GM13976 (cell line): ENCODE data around the gene RBM33.

Source experiments
- DNase-seq: peaks from one replicate; pipeline ENCODE4 v3.0.0; 2012; ENCODE audit warnings: low spot score
- in situ Hi-C: fragments of 300-500 bp; cut with MboI; formaldehyde crosslinking; loops from one replicate; pipeline ENCODE4 v1.12.0; 2022; ENCODE audit warnings: low sequenced_read_pairs, mixed read lengths, inconsistent platforms; ENCODE audit not compliant: unreplicated experiment
- TF ChIP-seq, protein P1 (sequence below): IDR thresholded peaks from 2 replicates; pipeline ENCODE4 v1.5.1; 2012; ENCODE audit warnings: borderline replicate concordance, mild to moderate bottlenecking; ENCODE audit not compliant: insufficient read depth; ENCODE audit errors: extremely low read depth, missing control alignments, control extremely low read depth

The RBM33 gene

DNA sequence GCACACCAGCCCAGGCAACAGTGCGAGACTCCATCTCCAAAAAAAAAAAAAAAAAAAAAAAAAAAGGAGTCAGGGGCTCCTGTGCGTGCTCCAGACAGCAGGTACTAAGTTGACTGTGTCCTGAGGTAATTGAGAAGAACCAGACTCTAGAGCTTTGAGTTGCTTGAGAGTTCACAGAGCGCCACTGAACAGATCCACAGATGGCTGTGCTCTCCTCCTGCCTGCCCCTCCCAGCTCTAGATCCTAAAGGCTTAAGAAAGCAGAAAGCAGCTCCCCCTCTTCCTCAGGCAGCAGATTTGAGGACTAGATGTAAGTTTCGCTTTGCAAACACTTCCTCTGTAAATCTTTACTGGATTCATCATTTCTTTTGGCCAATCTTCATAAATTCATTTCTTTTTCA lies 129.1 kb downstream of the RBM33 start:
- in situ Hi-C loops, result no loop called here
- TF ChIP-seq, protein P1, sequence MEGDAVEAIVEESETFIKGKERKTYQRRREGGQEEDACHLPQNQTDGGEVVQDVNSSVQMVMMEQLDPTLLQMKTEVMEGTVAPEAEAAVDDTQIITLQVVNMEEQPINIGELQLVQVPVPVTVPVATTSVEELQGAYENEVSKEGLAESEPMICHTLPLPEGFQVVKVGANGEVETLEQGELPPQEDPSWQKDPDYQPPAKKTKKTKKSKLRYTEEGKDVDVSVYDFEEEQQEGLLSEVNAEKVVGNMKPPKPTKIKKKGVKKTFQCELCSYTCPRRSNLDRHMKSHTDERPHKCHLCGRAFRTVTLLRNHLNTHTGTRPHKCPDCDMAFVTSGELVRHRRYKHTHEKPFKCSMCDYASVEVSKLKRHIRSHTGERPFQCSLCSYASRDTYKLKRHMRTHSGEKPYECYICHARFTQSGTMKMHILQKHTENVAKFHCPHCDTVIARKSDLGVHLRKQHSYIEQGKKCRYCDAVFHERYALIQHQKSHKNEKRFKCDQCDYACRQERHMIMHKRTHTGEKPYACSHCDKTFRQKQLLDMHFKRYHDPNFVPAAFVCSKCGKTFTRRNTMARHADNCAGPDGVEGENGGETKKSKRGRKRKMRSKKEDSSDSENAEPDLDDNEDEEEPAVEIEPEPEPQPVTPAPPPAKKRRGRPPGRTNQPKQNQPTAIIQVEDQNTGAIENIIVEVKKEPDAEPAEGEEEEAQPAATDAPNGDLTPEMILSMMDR, result no peak
- no peak for DNase-seq

GRCh38 chr7:155774947-155775346 lies 130.5 kb downstream of the RBM33 start:
- TF ChIP-seq, protein P1, result no peak
- DNase-seq, result no peak
- in situ Hi-C loops, result no loop called here

- in situ Hi-C loops, result no loop called here
- no peak for DNase-seq
- TF ChIP-seq, protein P1, result no peak
These were observed 131.2 kb downstream of the RBM33 start for GRCh38 chr7:155775691-155776090.

GRCh38 chr7:155776606-155777005 lies 132.1 kb downstream of the RBM33 start:
- TF ChIP-seq, protein P1, result no peak
- in situ Hi-C loops, result no loop called here
- DNase-seq, result no peak

GRCh38 chr7:155778349-155778748 lies 133.9 kb downstream of the RBM33 start:
- TF ChIP-seq, protein P1, result no peak
- in situ Hi-C loops, result no loop called here
- DNase-seq, result no peak

DNA sequence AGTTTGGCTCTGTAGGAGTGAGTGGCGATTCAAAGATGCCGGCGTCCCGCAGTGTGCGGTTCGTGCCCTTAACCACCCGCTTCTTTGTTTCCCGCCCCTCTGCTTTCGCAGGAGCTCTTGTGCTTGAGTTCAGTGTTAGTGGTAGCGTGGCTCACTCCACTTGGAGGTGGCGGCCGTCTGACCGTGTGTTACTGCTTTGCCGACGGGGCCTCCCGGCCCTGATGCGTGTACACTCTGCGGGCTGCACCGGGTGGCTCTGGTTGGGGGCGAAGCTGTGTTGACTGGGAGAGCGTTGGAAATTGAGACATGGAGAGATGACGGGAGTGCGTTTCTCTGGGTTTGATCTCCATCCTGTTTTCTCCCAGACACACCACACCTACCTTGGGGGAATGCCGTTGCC lies 136.4 kb downstream of the RBM33 start:
- DNase-seq, result no peak
- in situ Hi-C loops, result no loop called here

More for the DNA sequence above, 136.4 kb downstream of the RBM33 start:
- TF ChIP-seq, protein P1, result no peak
